Measurements from ENCODE around the gene NSD2. TPM values are rescaled to one million over a fixed set of nuclear protein-coding genes. Genes with fewer than 3 reads are reported as not detected.
"Not testable (repeated sequence)": the region's sequence is repeated elsewhere in the genome, so short reads cannot be mapped to it uniquely, and the experiment has no call there.

NSD2 gene
- total RNA-seq, 1 donor from 2014 or later, result 41.5 TPM

- DNase-seq (ENCODE audit: low spot score), result no peak
Measured at GRCh38 chr4:1842339-1842895, 28.8 kb upstream of the NSD2 start.

GRCh38 chr4:1842993-1843448, 28.2 kb upstream of the NSD2 start:
- no peak for DNase-seq (ENCODE audit: low spot score)

- DNase-seq (ENCODE audit: low spot score), result no peak
Measured at GRCh38 chr4:1843852-1844251, 27.3 kb upstream of the NSD2 start.

- DNase-seq (ENCODE audit: low spot score), result not testable (repeated sequence)
Measured at GRCh38 chr4:1844618-1845017, 26.6 kb upstream of the NSD2 start.

- no peak for DNase-seq (ENCODE audit: low spot score)
Measured at GRCh38 chr4:1846580-1846979, 24.6 kb upstream of the NSD2 start.

- DNase-seq (ENCODE audit: low spot score), result no peak
Measured at GRCh38 chr4:1850276-1850675, 20.9 kb upstream of the NSD2 start.

GRCh38 chr4:1851160-1851559, 20.0 kb upstream of the NSD2 start:
- DNase-seq (ENCODE audit: low spot score), result no peak

- no peak for DNase-seq (ENCODE audit: low spot score)
Measured at GRCh38 chr4:1851575-1852410, 19.4 kb upstream of the NSD2 start.

GRCh38 chr4:1852904-1853623, 18.1 kb upstream of the NSD2 start:
- DNase-seq (ENCODE audit: low spot score), result no peak

GRCh38 chr4:1854752-1855151, 16.4 kb upstream of the NSD2 start:
- no peak for DNase-seq (ENCODE audit: low spot score)

GRCh38 chr4:1855333-1856070, 15.7 kb upstream of the NSD2 start:
- peak; percentile 54 for DNase-seq (ENCODE audit: low spot score)

GRCh38 chr4:1856071-1856942, 14.9 kb upstream of the NSD2 start, which contains the start of gene LETM1:
Gene LETM1 (minus strand): TSS chr4:1856156. CDS start chr4:1855950, 206 bp downstream.
- DNase-seq (ENCODE audit: low spot score), result peak; percentile 95

- peak; percentile 62 for DNase-seq (ENCODE audit: low spot score)
Measured at GRCh38 chr4:1856943-1857699, 14.1 kb upstream of the NSD2 start.

GRCh38 chr4:1857931-1858330, 13.3 kb upstream of the NSD2 start:
- no peak for DNase-seq (ENCODE audit: low spot score)

- no peak for DNase-seq (ENCODE audit: low spot score)
Measured at GRCh38 chr4:1859389-1859753, 11.8 kb upstream of the NSD2 start.

- DNase-seq (ENCODE audit: low spot score), result no peak
Measured at GRCh38 chr4:1862055-1862911, 8.9 kb upstream of the NSD2 start.

GRCh38 chr4:1862961-1863296, 8.3 kb upstream of the NSD2 start:
- DNase-seq (ENCODE audit: low spot score), result no peak

GRCh38 chr4:1863297-1864033, 7.7 kb upstream of the NSD2 start:
- no peak for DNase-seq (ENCODE audit: low spot score)

All from ureter (tissue), 1 donor.